HepG2 (cell line): ENCODE data around the gene PACSIN1.

Experiments used
- CBFB ChIP-seq: sonication (generic); formaldehyde crosslinking; IDR thresholded peaks from 2 replicates; pipeline ENCODE4 v1.4.0; 2020; ENCODE audit warnings: missing genetic modification reagents
- FOSL1 ChIP-seq: sonication (generic); formaldehyde crosslinking; IDR thresholded peaks from 2 replicates; pipeline ENCODE4 v1.9.0; 2021; ENCODE audit warnings: missing genetic modification reagents, borderline replicate concordance
- MAFF ChIP-seq: IDR thresholded peaks from 2 replicates; pipeline ENCODE4 v1.6.1; 2011; ENCODE audit warnings: low read depth, low read length, improper control_type of control experiment
- PBX3 ChIP-seq: sonication (generic); formaldehyde crosslinking; IDR thresholded peaks from 2 replicates; pipeline ENCODE4 v1.8.1; 2023; ENCODE audit warnings: missing genetic modification reagents, inconsistent platforms, borderline replicate concordance
- REST ChIP-seq, 2 experiments: IDR thresholded peaks; 2 replicates each; pipeline ENCODE4 v1.6.1; 2011 to 2012; ENCODE audit warnings: low read length in 2 of 2, borderline replicate concordance in 1 of 2, low read depth in 1 of 2, mild to moderate bottlenecking in 1 of 2, moderate library complexity in 1 of 2
- TF ChIP-seq, protein P1 (sequence below): IDR thresholded peaks from 2 replicates; pipeline ENCODE4 v1.6.1; 2012; ENCODE audit warnings: inconsistent platforms
- TF ChIP-seq, protein P2 (sequence below): sonication (generic); formaldehyde crosslinking; IDR thresholded peaks from 2 replicates; pipeline ENCODE4 v1.4.0; 2020; ENCODE audit warnings: missing genetic modification reagents
- TF ChIP-seq, protein P3 (sequence below): sonication (generic); formaldehyde crosslinking; IDR thresholded peaks from 2 replicates; pipeline ENCODE4 v1.5.0; 2020; ENCODE audit warnings: mild to moderate bottlenecking, missing genetic modification reagents, moderate library complexity
- TF ChIP-seq, protein P4 (sequence below): sonication (generic); formaldehyde crosslinking; IDR thresholded peaks from 2 replicates; pipeline ENCODE4 v1.8.1; 2023; ENCODE audit warnings: mild to moderate bottlenecking, inconsistent platforms, moderate library complexity, missing genetic modification reagents, borderline replicate concordance
- TF ChIP-seq, protein P5 (sequence below): sonication (generic); formaldehyde crosslinking; IDR thresholded peaks from 2 replicates; pipeline ENCODE4 v1.4.0; 2020; ENCODE audit warnings: missing genetic modification reagents

GRCh38 chr6:34490390-34491090, 24.7 kb downstream of the PACSIN1 start:
- TF ChIP-seq CBFB (no peak), MAFF (no peak), REST (IDR thresholded peaks at IDR 0.05; ENCODE audit: borderline replicate concordance in 1 of 2, low read depth in 1 of 2, low read length in 2 of 2) (no peak), FOSL1 (CRISPR knock-in tag) (no peak), PBX3 (no peak)
- TF ChIP-seq, protein P1, sequence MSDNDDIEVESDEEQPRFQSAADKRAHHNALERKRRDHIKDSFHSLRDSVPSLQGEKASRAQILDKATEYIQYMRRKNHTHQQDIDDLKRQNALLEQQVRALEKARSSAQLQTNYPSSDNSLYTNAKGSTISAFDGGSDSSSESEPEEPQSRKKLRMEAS: no peak
- TF ChIP-seq, protein P2, sequence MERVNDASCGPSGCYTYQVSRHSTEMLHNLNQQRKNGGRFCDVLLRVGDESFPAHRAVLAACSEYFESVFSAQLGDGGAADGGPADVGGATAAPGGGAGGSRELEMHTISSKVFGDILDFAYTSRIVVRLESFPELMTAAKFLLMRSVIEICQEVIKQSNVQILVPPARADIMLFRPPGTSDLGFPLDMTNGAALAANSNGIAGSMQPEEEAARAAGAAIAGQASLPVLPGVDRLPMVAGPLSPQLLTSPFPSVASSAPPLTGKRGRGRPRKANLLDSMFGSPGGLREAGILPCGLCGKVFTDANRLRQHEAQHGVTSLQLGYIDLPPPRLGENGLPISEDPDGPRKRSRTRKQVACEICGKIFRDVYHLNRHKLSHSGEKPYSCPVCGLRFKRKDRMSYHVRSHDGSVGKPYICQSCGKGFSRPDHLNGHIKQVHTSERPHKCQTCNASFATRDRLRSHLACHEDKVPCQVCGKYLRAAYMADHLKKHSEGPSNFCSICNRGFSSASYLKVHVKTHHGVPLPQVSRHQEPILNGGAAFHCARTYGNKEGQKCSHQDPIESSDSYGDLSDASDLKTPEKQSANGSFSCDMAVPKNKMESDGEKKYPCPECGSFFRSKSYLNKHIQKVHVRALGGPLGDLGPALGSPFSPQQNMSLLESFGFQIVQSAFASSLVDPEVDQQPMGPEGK (CRISPR knock-in tag): no peak
- TF ChIP-seq, protein P3, sequence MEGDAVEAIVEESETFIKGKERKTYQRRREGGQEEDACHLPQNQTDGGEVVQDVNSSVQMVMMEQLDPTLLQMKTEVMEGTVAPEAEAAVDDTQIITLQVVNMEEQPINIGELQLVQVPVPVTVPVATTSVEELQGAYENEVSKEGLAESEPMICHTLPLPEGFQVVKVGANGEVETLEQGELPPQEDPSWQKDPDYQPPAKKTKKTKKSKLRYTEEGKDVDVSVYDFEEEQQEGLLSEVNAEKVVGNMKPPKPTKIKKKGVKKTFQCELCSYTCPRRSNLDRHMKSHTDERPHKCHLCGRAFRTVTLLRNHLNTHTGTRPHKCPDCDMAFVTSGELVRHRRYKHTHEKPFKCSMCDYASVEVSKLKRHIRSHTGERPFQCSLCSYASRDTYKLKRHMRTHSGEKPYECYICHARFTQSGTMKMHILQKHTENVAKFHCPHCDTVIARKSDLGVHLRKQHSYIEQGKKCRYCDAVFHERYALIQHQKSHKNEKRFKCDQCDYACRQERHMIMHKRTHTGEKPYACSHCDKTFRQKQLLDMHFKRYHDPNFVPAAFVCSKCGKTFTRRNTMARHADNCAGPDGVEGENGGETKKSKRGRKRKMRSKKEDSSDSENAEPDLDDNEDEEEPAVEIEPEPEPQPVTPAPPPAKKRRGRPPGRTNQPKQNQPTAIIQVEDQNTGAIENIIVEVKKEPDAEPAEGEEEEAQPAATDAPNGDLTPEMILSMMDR (CRISPR knock-in tag): peak; percentile 61
- TF ChIP-seq, protein P4, sequence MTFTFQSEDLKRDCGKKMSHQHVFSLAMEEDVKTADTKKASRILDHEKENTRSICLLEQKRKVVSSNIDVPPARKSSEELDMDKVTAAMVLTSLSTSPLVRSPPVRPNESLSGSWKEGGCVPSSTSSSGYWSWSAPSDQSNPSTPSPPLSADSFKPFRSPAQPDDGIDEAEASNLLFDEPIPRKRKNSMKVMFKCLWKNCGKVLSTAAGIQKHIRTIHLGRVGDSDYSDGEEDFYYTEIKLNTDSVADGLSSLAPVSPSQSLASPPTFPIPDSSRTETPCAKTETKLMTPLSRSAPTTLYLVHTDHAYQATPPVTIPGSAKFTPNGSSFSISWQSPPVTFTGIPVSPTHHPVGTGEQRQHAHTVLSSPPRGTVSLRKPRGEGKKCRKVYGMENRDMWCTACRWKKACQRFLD (CRISPR knock-in tag): no peak
- TF ChIP-seq, protein P5, sequence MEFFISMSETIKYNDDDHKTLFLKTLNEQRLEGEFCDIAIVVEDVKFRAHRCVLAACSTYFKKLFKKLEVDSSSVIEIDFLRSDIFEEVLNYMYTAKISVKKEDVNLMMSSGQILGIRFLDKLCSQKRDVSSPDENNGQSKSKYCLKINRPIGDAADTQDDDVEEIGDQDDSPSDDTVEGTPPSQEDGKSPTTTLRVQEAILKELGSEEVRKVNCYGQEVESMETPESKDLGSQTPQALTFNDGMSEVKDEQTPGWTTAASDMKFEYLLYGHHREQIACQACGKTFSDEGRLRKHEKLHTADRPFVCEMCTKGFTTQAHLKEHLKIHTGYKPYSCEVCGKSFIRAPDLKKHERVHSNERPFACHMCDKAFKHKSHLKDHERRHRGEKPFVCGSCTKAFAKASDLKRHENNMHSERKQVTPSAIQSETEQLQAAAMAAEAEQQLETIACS (CRISPR knock-in tag): no peak
